Kidney epithelial cell (primary cell): ENCODE data around the gene MYO1B. TPM values are rescaled to one million over a fixed set of nuclear protein-coding genes. Genes with fewer than 3 reads are reported as not detected.

Experiments used
- DNase-seq: peaks from one replicate; pipeline ENCODE4 v3.0.0-alpha.2; 2010; ENCODE audit warnings: low read depth
- H3K27me3 ChIP-seq: 2 replicates; pipeline ENCODE4 v1.6.0; 2011; ENCODE audit warnings: low read length; ENCODE audit not compliant: control insufficient read depth, insufficient read depth
- H3K36me3 ChIP-seq: 2 replicates; pipeline ENCODE4 v1.5.1; 2011; ENCODE audit warnings: low read length; ENCODE audit not compliant: control insufficient read depth, insufficient read depth
- H3K4me3 ChIP-seq: 2 replicates; pipeline ENCODE4 v1.5.1; 2011; ENCODE audit warnings: low read depth, mild to moderate bottlenecking, control low read depth, low read length
- CTCF ChIP-seq: IDR thresholded peaks from 2 replicates; pipeline ENCODE4 v1.5.1; 2011; ENCODE audit warnings: mild to moderate bottlenecking, moderate library complexity, low read length, control low read depth, inconsistent platforms; ENCODE audit not compliant: insufficient read depth, poor library complexity, severe bottlenecking
- total RNA-seq: library from RNA; depleted of rRNA; stranded (reverse); fragments of >200 nt; gene quantifications from 2 replicates; pipeline ENCODE4 v1.2.3, GENCODE V29; 2015

The MYO1B gene
- total RNA-seq, 1 donor from 2014 or later = 62.8 TPM

- no peak overlapping the region for H3K4me3 ChIP-seq
- no peak for DNase-seq
- no peaks in the 10 kb centered on the region for H3K36me3 ChIP-seq
- no peaks in the 10 kb centered on the region for H3K27me3 ChIP-seq
- TF ChIP-seq CTCF = no peak
Measured at GRCh38 chr2:191287820-191288219, 42.6 kb downstream of the MYO1B start.

DNA sequence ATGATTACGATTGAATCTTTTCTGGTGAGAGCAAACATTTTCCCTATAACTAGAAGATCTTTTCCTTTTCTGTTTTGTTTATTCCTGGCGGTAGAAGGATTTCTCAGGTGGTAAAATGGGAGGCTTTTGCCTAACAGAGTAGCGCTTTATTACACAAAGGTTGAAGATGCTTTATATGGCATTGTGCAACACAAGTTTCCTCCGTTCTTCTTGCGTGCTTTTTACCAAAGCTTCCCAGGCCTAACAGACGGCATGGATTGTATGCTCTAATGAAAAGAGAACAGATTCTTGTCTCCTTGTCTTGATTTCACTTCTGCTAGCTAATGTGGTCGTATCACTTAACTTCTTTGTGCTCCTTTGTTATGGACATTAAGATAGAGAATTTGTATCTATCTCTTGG, 43.8 kb downstream of the MYO1B start:
- TF ChIP-seq CTCF = no peak
- H3K4me3 ChIP-seq = no peak overlapping the region
- H3K36me3 ChIP-seq = no peaks in the 10 kb centered on the region
- H3K27me3 ChIP-seq = no peaks in the 10 kb centered on the region
- no peak for DNase-seq

GRCh38 chr2:191291471-191291870, 46.3 kb downstream of the MYO1B start:
- no peak for TF ChIP-seq CTCF
- Histone ChIP-seq H3K27me3 (no peaks in the 10 kb centered on the region), H3K4me3 (no peak overlapping the region), H3K36me3 (no peaks in the 10 kb centered on the region)
- DNase-seq = no peak

DNA sequence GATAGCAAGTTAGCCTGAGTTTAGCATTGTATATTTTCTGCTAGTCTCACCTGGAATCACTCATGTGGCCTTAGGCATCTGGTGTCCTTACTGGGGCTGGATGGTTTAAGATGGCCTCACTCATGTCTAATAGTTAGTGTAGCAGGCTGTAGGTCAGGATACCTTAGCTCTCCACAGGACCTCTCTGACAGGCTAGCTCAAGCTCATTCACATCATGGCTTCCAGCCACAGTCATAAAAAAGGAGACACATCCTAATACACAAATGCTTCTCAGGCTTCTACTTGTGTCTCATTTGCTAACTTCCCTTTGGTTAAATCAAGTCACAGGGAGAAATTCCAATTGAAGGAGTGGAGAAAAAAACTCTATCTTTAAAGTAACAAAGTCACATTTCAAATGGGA, 47.7 kb downstream of the MYO1B start:
- no peaks in the 10 kb centered on the region for H3K27me3 ChIP-seq
- H3K36me3 ChIP-seq = no peaks in the 10 kb centered on the region
- TF ChIP-seq CTCF = no peak
- DNase-seq = no peak
- H3K4me3 ChIP-seq = no peak overlapping the region

GRCh38 chr2:191295088-191295487, 49.9 kb downstream of the MYO1B start:
- TF ChIP-seq CTCF = no peak
- H3K4me3 ChIP-seq = no peak overlapping the region
- DNase-seq = no peak
- H3K27me3 ChIP-seq = no peaks in the 10 kb centered on the region
- H3K36me3 ChIP-seq = no peaks in the 10 kb centered on the region

- no peak for DNase-seq
- no peaks in the 10 kb centered on the region for H3K27me3 ChIP-seq
- no peaks in the 10 kb centered on the region for H3K36me3 ChIP-seq
- no peak overlapping the region for H3K4me3 ChIP-seq
- TF ChIP-seq CTCF = no peak
Measured at GRCh38 chr2:191296083-191297006, 51.1 kb downstream of the MYO1B start.
